ENCODE data around the gene GAD2.
"Not testable (repeated sequence)": the region's sequence is repeated elsewhere in the genome, so short reads cannot be mapped to it uniquely, and the experiment has no call there.

The GAD2 gene

GRCh38 chr10:26335574-26336093 lies 119.1 kb downstream of the GAD2 start:
- Histone ChIP-seq H3K4me3 (ENCODE audit: low read depth, low read length) (no peak overlapping the region), H3K36me3 (replicated peaks) (no peaks in the 10 kb centered on the region), H3K27ac (no peak overlapping the region), H3K27me3 (replicated peaks) (no peaks in the 10 kb centered on the region)
- in situ Hi-C loops (cut with HindIII; ENCODE audit: low pct_ligation_motif_present, low sequenced_read_pairs) = no loop called here
- no peak for DNase-seq
- TF ChIP-seq, protein P1, sequence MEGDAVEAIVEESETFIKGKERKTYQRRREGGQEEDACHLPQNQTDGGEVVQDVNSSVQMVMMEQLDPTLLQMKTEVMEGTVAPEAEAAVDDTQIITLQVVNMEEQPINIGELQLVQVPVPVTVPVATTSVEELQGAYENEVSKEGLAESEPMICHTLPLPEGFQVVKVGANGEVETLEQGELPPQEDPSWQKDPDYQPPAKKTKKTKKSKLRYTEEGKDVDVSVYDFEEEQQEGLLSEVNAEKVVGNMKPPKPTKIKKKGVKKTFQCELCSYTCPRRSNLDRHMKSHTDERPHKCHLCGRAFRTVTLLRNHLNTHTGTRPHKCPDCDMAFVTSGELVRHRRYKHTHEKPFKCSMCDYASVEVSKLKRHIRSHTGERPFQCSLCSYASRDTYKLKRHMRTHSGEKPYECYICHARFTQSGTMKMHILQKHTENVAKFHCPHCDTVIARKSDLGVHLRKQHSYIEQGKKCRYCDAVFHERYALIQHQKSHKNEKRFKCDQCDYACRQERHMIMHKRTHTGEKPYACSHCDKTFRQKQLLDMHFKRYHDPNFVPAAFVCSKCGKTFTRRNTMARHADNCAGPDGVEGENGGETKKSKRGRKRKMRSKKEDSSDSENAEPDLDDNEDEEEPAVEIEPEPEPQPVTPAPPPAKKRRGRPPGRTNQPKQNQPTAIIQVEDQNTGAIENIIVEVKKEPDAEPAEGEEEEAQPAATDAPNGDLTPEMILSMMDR (IDR thresholded peaks at IDR 0.05; ENCODE audit: low read depth, low read length, missing control alignments) = no peak

DNA sequence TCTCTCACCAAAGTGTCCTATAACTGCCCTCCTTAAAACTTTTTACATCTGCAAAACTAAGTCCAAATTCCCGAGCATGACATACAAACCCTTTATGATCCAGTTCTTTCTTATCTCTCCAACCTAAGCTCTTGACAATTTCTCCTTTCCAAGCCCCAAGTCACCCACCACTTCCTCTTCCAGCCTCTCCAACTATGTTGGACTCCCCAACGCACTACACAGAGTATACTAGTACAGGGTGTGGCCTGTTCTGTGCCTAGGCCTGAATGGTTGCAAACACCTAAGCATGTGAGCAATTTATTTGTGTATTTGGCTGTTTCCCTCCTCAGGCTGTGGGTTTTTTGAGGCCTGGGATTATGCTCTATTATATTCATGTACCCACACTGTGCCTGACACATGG lies 120.4 kb downstream of the GAD2 start:
- TF ChIP-seq, protein P1 (IDR thresholded peaks at IDR 0.05; ENCODE audit: low read depth, low read length, missing control alignments) = no peak
- Histone ChIP-seq H3K36me3 (replicated peaks) (no peaks in the 10 kb centered on the region), H3K27me3 (replicated peaks) (no peaks in the 10 kb centered on the region), H3K4me3 (ENCODE audit: low read depth, low read length) (no peak overlapping the region), H3K27ac (no peak overlapping the region)
- DNase-seq = no peak
- in situ Hi-C loops (cut with HindIII; ENCODE audit: low pct_ligation_motif_present, low sequenced_read_pairs) = no loop called here

- TF ChIP-seq, protein P1 (IDR thresholded peaks at IDR 0.05; ENCODE audit: low read depth, low read length, missing control alignments) = no peak
- Histone ChIP-seq H3K27ac (no peak overlapping the region), H3K4me3 (ENCODE audit: low read depth, low read length) (no peak overlapping the region), H3K27me3 (replicated peaks) (no peaks in the 10 kb centered on the region), H3K36me3 (replicated peaks) (no peaks in the 10 kb centered on the region)
- in situ Hi-C loops (cut with HindIII; ENCODE audit: low pct_ligation_motif_present, low sequenced_read_pairs) = no loop called here
- no peak for DNase-seq
Measured at GRCh38 chr10:26341701-26342100, 125.1 kb downstream of the GAD2 start.

DNA sequence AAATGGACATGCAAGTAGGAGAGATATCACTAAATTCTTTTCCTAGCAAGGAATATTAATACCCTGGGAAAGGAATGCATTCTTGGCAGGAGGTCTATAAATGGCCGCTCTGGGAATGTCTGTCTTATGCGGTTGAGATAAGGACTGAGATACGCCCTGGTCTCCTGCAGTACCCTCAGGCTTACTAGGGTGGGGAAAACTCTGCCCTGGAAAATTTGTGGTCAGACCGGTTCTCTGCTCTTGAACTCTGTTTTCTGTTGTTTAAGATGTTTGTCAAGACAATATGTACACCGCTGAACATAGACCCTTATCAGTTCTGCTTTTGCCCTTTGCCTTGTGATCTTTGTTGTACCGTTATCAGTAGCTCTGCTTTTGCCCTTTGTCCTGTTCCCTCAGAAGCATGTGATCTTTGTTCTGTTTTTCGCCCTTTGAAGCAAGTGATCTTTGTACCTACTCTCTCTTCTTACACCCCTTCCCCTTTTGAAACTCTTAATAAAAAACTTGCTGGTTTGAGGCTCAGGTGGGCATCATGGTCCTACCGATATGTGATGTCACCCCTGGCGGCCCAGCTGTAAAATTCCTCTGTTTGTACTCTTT lies 132.3 kb downstream of the GAD2 start:
- in situ Hi-C loops (cut with HindIII; ENCODE audit: low pct_ligation_motif_present, low sequenced_read_pairs); H3K36me3 ChIP-seq (replicated peaks); H3K27me3 ChIP-seq (replicated peaks); DNase-seq; H3K27ac ChIP-seq; H3K4me3 ChIP-seq (ENCODE audit: low read depth, low read length): not testable (repeated sequence)

All from brain microvascular endothelial cell (primary cell).